GM18868 (cell line): ENCODE data around the gene ABCB7.
A peak's percentile ranks its signal among the peaks of the same experiment; 100 is the strongest.
"Not testable (repeated sequence)": the region's sequence is repeated elsewhere in the genome, so short reads cannot be mapped to it uniquely, and the experiment has no call there.

Experiments
- ATAC-seq: cut with Tn5 transposase; IDR thresholded peaks from one replicate; pipeline ENCODE4 v1.9.1; 2021; ENCODE audit warnings: mild to moderate bottlenecking, moderate library complexity; ENCODE audit not compliant: unreplicated experiment

The ABCB7 gene

DNA sequence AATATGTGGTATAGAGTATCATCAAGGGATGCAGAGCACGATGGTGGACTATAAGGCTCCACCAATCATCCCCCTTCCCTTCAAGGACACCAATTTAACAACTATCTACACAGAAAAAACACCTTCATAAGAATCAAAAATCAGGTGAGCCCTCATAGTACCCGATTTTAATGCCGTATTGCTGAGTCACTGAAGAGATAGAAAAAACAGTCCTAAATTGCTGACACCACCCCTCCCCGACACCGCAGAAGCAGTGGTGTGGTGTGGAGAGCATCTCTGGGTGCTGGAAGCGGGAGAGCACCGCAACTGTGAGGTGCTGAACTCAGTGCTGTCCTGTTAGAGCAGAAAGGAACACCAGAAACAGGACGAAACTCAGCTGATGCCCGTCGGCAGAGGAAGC lies 49.3 kb downstream of the ABCB7 start:
- ATAC-seq = no peak

DNA sequence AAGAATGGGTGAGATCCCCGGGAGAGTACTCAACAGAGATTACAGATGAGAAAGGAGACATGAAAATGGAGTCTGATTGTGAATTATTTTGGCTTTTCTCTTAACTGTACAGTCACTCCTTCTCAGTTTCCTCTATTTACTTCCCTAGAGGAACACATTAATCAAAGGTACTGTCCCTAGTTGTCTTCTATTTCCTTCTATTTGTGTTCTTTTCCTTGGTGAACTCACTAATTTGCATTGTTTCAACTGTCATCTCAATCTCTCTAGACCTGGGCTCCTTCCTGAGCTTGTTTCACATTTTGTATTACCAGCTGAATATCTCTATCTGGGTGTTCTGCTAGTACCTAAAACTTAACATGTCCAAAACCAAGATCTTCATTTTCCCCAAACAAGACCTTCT lies 59.8 kb downstream of the ABCB7 start:
- no peak for ATAC-seq

DNA sequence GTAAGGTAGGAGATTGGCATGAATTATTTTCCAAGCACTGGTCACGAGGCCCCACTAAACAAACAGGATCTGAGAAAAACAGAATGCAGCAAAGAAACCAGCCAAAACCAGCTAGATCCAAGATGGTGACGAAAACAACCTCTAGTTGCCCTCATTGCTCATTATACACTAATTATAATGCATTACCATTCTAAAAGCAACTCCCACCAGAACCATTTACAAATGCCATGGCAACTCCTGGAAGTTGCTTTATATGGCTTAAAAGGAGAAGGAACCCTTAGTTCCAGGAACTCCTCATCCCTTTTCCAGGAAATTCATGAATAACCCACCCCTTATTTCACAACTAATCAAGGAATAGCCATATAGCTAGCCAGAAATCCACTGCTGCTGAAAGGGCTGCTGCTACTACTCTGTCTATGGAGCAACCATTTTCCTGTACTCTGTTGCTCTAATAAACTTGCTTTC lies 69.3 kb downstream of the ABCB7 start:
- no peak for ATAC-seq

DNA sequence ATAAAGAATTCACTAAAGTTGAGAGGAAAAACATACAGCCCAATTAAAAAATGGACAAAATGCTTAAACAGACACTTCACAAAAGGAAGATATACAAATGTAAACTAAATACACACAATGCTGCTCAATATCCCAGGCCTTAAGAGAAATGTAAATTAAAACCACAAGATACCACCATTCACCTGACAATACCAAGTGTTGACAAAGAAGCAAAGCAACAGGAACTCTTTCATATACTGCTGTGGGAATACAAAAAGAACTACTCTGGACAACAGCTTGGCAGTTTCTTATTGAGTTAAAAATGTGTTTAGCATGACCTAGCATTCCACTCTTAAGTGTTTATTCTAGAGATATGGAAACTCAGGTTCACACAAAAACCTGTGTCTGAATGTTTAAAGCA lies 71.3 kb downstream of the ABCB7 start:
- no peak for ATAC-seq

- no peak for ATAC-seq
Measured at GRCh38 chrX:75076429-75076828, 79.7 kb downstream of the ABCB7 start.

DNA sequence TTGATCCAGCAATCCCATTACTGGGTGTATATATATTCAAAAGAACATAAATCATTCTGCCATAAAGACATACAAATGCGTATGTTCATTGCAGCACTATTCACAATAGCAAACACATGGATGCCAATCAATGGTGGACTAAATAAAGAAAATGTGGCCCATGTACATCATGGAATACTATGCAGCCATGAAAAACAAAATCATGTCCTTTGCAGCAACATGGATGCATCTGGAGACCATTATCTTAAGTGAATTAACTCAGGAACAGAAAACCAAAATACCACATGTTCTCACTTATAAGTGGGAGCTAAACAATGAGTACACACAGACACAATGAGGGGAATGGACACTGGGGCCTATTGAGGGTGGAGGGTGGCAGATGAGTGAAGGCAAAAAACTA lies 81.6 kb downstream of the ABCB7 start:
- no peak for ATAC-seq

DNA sequence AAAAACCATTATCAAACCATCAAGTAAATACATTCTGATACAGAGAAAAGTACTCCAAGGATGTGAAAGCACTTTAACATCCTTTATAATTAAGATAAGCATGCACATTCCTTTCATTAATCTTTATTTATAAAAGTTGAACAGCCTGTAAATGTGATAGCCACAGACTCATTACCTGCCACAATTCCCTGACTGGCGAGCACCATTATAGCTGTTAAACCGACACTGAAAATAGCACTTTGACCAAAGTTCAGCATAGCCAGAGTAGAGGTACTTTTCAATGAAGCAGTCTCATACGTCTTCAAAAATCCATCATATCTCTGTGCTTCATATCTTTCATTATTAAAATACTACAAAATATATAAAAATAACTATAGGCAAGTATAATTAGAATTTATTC lies 84.7 kb downstream of the ABCB7 start:
- no peak for ATAC-seq

DNA sequence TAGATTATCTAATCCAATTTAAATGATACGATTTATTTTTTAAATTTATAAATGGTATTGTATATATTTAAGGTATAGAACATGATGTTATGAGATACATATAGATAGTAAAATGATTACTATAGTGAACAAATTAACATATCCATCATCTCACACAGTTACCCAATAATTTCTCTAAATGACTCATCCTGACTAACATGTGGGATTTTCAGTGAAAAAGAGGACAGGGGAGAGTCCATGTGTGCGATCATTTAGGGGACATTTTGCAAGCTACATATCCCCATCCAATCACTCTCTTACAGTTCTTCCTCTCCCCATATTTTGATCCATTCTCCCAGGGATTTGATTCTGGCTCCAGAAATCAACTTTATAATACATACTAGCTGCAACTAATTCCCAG lies 88.2 kb downstream of the ABCB7 start:
- no peak for ATAC-seq

- ATAC-seq = no peak
Measured at GRCh38 chrX:75061701-75062100, 94.4 kb downstream of the ABCB7 start.

- no peak for ATAC-seq
Measured at GRCh38 chrX:75051047-75051446, 105.0 kb downstream of the ABCB7 start.

- ATAC-seq = no peak
Measured at GRCh38 chrX:75045369-75045768, 110.7 kb downstream of the ABCB7 start.

GRCh38 chrX:75044142-75044541 lies 111.9 kb downstream of the ABCB7 start:
- not testable (repeated sequence) for ATAC-seq

DNA sequence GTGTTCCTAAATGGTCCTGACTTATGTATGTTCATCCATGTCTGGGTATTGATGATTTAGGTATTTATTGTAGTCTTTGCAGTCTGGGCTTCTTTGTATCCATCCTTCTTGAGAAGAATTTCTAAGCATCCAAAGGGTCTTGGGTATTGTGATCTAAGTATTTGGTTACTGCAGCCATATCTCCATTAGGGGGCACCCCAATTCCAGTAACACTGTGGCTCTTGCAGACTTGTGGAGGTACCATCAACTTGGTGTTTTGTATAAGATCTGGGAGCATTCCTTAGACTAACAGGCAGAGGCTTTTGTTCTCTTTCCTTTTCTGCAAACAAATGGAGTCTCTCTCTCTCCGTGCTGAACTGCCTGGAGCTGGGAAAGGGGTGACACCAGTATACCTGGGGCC lies 117.2 kb downstream of the ABCB7 start:
- ATAC-seq = peak; percentile 59
